Fibroblast of skin of left quadriceps (primary cell): ENCODE results near the gene RNF180.
A peak's percentile ranks its signal among the peaks of the same experiment; 100 is the strongest.
"Not testable (repeated sequence)": the region's sequence is repeated elsewhere in the genome, so short reads cannot be mapped to it uniquely, and the experiment has no call there.

Experiments used
- DNase-seq, 2 experiments: peaks; one replicate each; pipeline ENCODE4 v3.0.0-alpha.2; 2013; ENCODE audit warnings: low read depth in 2 of 2

Gene RNF180

GRCh38 chr5:64180661-64181343, 15.2 kb downstream of the RNF180 start:
- no peak for DNase-seq

GRCh38 chr5:64181440-64181839, 15.8 kb downstream of the RNF180 start:
- DNase-seq, result no peak

GRCh38 chr5:64183956-64184355, 18.3 kb downstream of the RNF180 start:
- DNase-seq, result no peak

GRCh38 chr5:64184832-64185231, 19.2 kb downstream of the RNF180 start:
- DNase-seq, result no peak

GRCh38 chr5:64188776-64189175, 23.1 kb downstream of the RNF180 start:
- DNase-seq, result no peak

- DNase-seq, result no peak
Observed at GRCh38 chr5:64190562-64191306, 25.1 kb downstream of the RNF180 start.

GRCh38 chr5:64195981-64196380, 30.3 kb downstream of the RNF180 start:
- no peak for DNase-seq

- DNase-seq, result no peak
Observed at GRCh38 chr5:64199425-64199824, 33.8 kb downstream of the RNF180 start.

- DNase-seq, result peak; percentile 5 to 7
Observed at GRCh38 chr5:64201996-64202395, 36.4 kb downstream of the RNF180 start.

GRCh38 chr5:64206653-64207052, 41.0 kb downstream of the RNF180 start:
- DNase-seq, result no peak

- no peak for DNase-seq
Observed at GRCh38 chr5:64207978-64208377, 42.3 kb downstream of the RNF180 start.

GRCh38 chr5:64209353-64209752, 43.7 kb downstream of the RNF180 start:
- no peak for DNase-seq

- DNase-seq, result peak; percentile 74 to 79
Observed at GRCh38 chr5:64210866-64211265, 45.2 kb downstream of the RNF180 start.

- no peak for DNase-seq
Observed at GRCh38 chr5:64213011-64213410, 47.4 kb downstream of the RNF180 start.

- no peak for DNase-seq
Observed at GRCh38 chr5:64213531-64213930, 47.9 kb downstream of the RNF180 start.

GRCh38 chr5:64214132-64214531, 48.5 kb downstream of the RNF180 start:
- DNase-seq, result no peak

- no peak for DNase-seq
Observed at GRCh38 chr5:64221911-64222310, 56.3 kb downstream of the RNF180 start.

GRCh38 chr5:64225286-64225981, 59.8 kb downstream of the RNF180 start:
- DNase-seq, result not testable (repeated sequence)

- DNase-seq, result not testable (repeated sequence)
Observed at GRCh38 chr5:64227131-64227537, 61.5 kb downstream of the RNF180 start.

- DNase-seq, result peak in 1 of 2 experiments; percentile 7
Observed at GRCh38 chr5:64229163-64229774, 63.6 kb downstream of the RNF180 start.

GRCh38 chr5:64260756-64261155, 95.1 kb downstream of the RNF180 start:
- DNase-seq, result no peak

- no peak for DNase-seq
Observed at GRCh38 chr5:64269164-64269563, 103.5 kb downstream of the RNF180 start.
